Activated CD4-positive, alpha-beta T cell treated with anti-CD3 and anti-CD28 coated beads for 36 hours (primary cell): ENCODE data around the gene STAT6. TPM values are rescaled to one million over a fixed set of nuclear protein-coding genes. Genes with fewer than 3 reads are reported as not detected.

Source experiments
- ATAC-seq: fragments of 200-7000 bp; cut with Tn5 transposase; one replicate; pipeline ENCODE4 v1.10.0; 2021; ENCODE audit warnings: mild to moderate bottlenecking, moderate library complexity
- CTCF ChIA-PET: fragments of 350-600 bp; sonication (Branson Sonifier 250); formaldehyde crosslinking; loops from one replicate; lab custom pipeline; 2021; ENCODE audit warnings: antibody characterized with exemption; lab: Charles Lee
- POLR2A ChIA-PET: fragments of 350-600 bp; sonication (Branson Sonifier 250); formaldehyde crosslinking; loops from one replicate; lab custom pipeline; 2021; ENCODE audit warnings: antibody characterized with exemption, inconsistent platforms; lab: Charles Lee
- DNase-seq: peaks from one replicate; pipeline ENCODE4 v3.0.0-alpha.2; 2020
- H3K27ac Mint-ChIP-seq: one replicate; pipeline ENCODE4 v1.8.0; 2021; ENCODE audit warnings: mixed read lengths
- H3K27me3 Mint-ChIP-seq: one replicate; pipeline ENCODE4 v1.8.0; 2021; ENCODE audit warnings: mixed read lengths
- H3K36me3 Mint-ChIP-seq: one replicate; pipeline ENCODE4 v1.8.0; 2021; ENCODE audit warnings: low read depth, mixed read lengths
- H3K4me1 Mint-ChIP-seq: one replicate; pipeline ENCODE4 v1.8.0; 2021; ENCODE audit warnings: mixed read lengths
- H3K4me3 Mint-ChIP-seq: one replicate; pipeline ENCODE4 v1.8.0; 2021; ENCODE audit warnings: mild to moderate bottlenecking, moderate library complexity, mixed read lengths
- H3K9me3 Mint-ChIP-seq: one replicate; pipeline ENCODE4 v1.8.0; 2021; ENCODE audit warnings: low read depth, mixed read lengths
- intact Hi-C, 2 experiments: fragments of 100-400 bp; cut with DNase I in 1 of 2; cut with micrococcal nuclease in 1 of 2; formaldehyde crosslinking; loops; one replicate each; pipeline versions ENCODE4 v1.14.2 to v1.15.1; 2022 to 2024; cut with DNase I, micrococcal nuclease
- total RNA-seq, 2 experiments: library from RNA; stranded (reverse); gene quantifications; one replicate each; pipeline ENCODE4 v1.2.3, GENCODE V29; 2021

The STAT6 gene
- total RNA-seq, 2 experiments from 2014 or later, result 250 to 288 TPM

- no peak for ATAC-seq
- Mint-ChIP-seq H3K9me3 (no peaks in the 10 kb centered on the region), H3K27me3 (no peaks in the 10 kb centered on the region)
Measured at GRCh38 chr12:57153415-57153997, 42.3 kb upstream of the STAT6 start.

GRCh38 chr12:57152639-57153038 is 41.5 kb upstream of the STAT6 start:
- CTCF ChIA-PET, result no interaction called here

More at GRCh38 chr12:57153415-57153997, 42.3 kb upstream of the STAT6 start:
- no peaks in the 10 kb centered on the region for H3K4me1 Mint-ChIP-seq
- DNase-seq, result no peak
- CTCF ChIA-PET, result no interaction called here
- H3K27ac Mint-ChIP-seq, result no peak overlapping the region
- H3K36me3 Mint-ChIP-seq, result no peaks in the 10 kb centered on the region
- intact Hi-C loops, result no loop called here
- POLR2A ChIA-PET, result no interaction called here
- no peak overlapping the region for H3K4me3 Mint-ChIP-seq

GRCh38 chr12:57151741-57152630 is 40.8 kb upstream of the STAT6 start:
- H3K4me3 Mint-ChIP-seq, result no peak overlapping the region
- H3K4me1 Mint-ChIP-seq, result no peaks in the 10 kb centered on the region
- DNase-seq, result no peak
- H3K9me3 Mint-ChIP-seq, result no peaks in the 10 kb centered on the region
- no peaks in the 10 kb centered on the region for H3K27me3 Mint-ChIP-seq
- no peaks in the 10 kb centered on the region for H3K36me3 Mint-ChIP-seq
- ChIA-PET CTCF (interaction anchor here (0.7 kb wide), 1 partner anchor 34 kb away, joined by 3 read pairs; no protein-coding TSS in a partner anchor), POLR2A (no interaction called here)
- H3K27ac Mint-ChIP-seq, result no peak overlapping the region
- intact Hi-C loops, result no loop called here
- ATAC-seq, result no peak

More at GRCh38 chr12:57152639-57153038, 41.5 kb upstream of the STAT6 start:
- no peaks in the 10 kb centered on the region for H3K4me1 Mint-ChIP-seq
- intact Hi-C loops, result no loop called here
- H3K36me3 Mint-ChIP-seq, result no peaks in the 10 kb centered on the region
- ATAC-seq (no peak), DNase-seq (no peak)
- no peak overlapping the region for H3K4me3 Mint-ChIP-seq
- H3K27me3 Mint-ChIP-seq, result no peaks in the 10 kb centered on the region
- H3K27ac Mint-ChIP-seq, result no peak overlapping the region
- POLR2A ChIA-PET, result no interaction called here
- no peaks in the 10 kb centered on the region for H3K9me3 Mint-ChIP-seq

GRCh38 chr12:57150400-57151000 is 39.3 kb upstream of the STAT6 start:
- DNase-seq, result no peak
- Mint-ChIP-seq H3K4me3 (no peak overlapping the region), H3K27me3 (no peaks in the 10 kb centered on the region), H3K36me3 (no peaks in the 10 kb centered on the region), H3K27ac (no peak overlapping the region), H3K9me3 (no peaks in the 10 kb centered on the region), H3K4me1 (no peaks in the 10 kb centered on the region)
- ChIA-PET POLR2A (no interaction called here), CTCF (interaction anchor here (1.7 kb wide), 1 partner anchor 31 kb away, joined by 4 read pairs; no protein-coding TSS in a partner anchor)
- intact Hi-C loops, result no loop called here
- no peak for ATAC-seq

GRCh38 chr12:57149245-57149900 is 38.2 kb upstream of the STAT6 start:
- Mint-ChIP-seq H3K9me3 (no peaks in the 10 kb centered on the region), H3K36me3 (no peaks in the 10 kb centered on the region), H3K4me1 (no peaks in the 10 kb centered on the region), H3K27me3 (no peaks in the 10 kb centered on the region), H3K27ac (no peak overlapping the region), H3K4me3 (no peak overlapping the region)
- ChIA-PET CTCF (interaction anchor here (0.6 to 1.7 kb wide), 2 partner anchors 33 to 81 kb away, joined by 3 to 4 read pairs; no protein-coding TSS in a partner anchor), POLR2A (no interaction called here)
- ATAC-seq, result no peak
- intact Hi-C loops, result no loop called here
- no peak for DNase-seq

- DNase-seq, result no peak
- no peak overlapping the region for H3K27ac Mint-ChIP-seq
- intact Hi-C loops, result no loop called here
- H3K27me3 Mint-ChIP-seq, result no peaks in the 10 kb centered on the region
- no peak overlapping the region for H3K4me3 Mint-ChIP-seq
- no peak for ATAC-seq
- H3K4me1 Mint-ChIP-seq, result no peaks in the 10 kb centered on the region
- CTCF ChIA-PET, result interaction anchor here (0.6 to 1.3 kb wide), 4 partner anchors 9 to 306 kb away, joined by 3 to 5 read pairs (median 3); no protein-coding TSS in a partner anchor
- no peaks in the 10 kb centered on the region for H3K36me3 Mint-ChIP-seq
- POLR2A ChIA-PET, result no interaction called here
- no peaks in the 10 kb centered on the region for H3K9me3 Mint-ChIP-seq
Measured at GRCh38 chr12:57148469-57149244, 37.5 kb upstream of the STAT6 start.

- ATAC-seq (no peak), DNase-seq (no peak)
- H3K27ac Mint-ChIP-seq, result no peak within 1 kb of the TSS
- ChIA-PET POLR2A (no interaction called here), CTCF (interaction anchor here (1.2 to 1.3 kb wide), 2 partner anchors 10 to 36 kb away, joined by 3 to 6 read pairs; no protein-coding TSS in a partner anchor)
- intact Hi-C loops, result no loop called here
- H3K36me3 Mint-ChIP-seq, result no peaks in the 10 kb centered on the region
- H3K27me3 Mint-ChIP-seq, result no peaks in the 10 kb centered on the region
- no peaks in the 10 kb centered on the region for H3K9me3 Mint-ChIP-seq
- no peaks in the 10 kb centered on the region for H3K4me1 Mint-ChIP-seq
- no peak within 1 kb of the TSS for H3K4me3 Mint-ChIP-seq
Measured at GRCh38 chr12:57146961-57147944, 36.1 kb upstream of the STAT6 start, which contains the start of gene LRP1-AS. LRP1-AS (minus strand) TSS chr12:57147619.

GRCh38 chr12:57146092-57146491 is 34.9 kb upstream of the STAT6 start:
- H3K27ac Mint-ChIP-seq, result no peak overlapping the region
- CTCF ChIA-PET, result interaction anchor here (1.0 to 1.2 kb wide), 3 partner anchors 25 to 68 kb away, joined by 3 to 6 read pairs (median 5); no protein-coding TSS in a partner anchor
- H3K9me3 Mint-ChIP-seq, result no peaks in the 10 kb centered on the region
- no peaks in the 10 kb centered on the region for H3K4me1 Mint-ChIP-seq
- DNase-seq (no peak), ATAC-seq (no peak)
- intact Hi-C loops, result no loop called here
- H3K27me3 Mint-ChIP-seq, result no peaks in the 10 kb centered on the region
- H3K4me3 Mint-ChIP-seq, result no peak overlapping the region
- H3K36me3 Mint-ChIP-seq, result no peaks in the 10 kb centered on the region
- POLR2A ChIA-PET, result no interaction called here

- H3K4me3 Mint-ChIP-seq, result no peak overlapping the region
- intact Hi-C loops, result no loop called here
- no peak overlapping the region for H3K27ac Mint-ChIP-seq
- H3K4me1 Mint-ChIP-seq, result no peaks in the 10 kb centered on the region
- CTCF ChIA-PET, result interaction anchor here (1.0 kb wide), 3 partner anchors 24 to 68 kb away, joined by 3 to 5 read pairs (median 3); no protein-coding TSS in a partner anchor
- no peaks in the 10 kb centered on the region for H3K27me3 Mint-ChIP-seq
- no peaks in the 10 kb centered on the region for H3K36me3 Mint-ChIP-seq
- H3K9me3 Mint-ChIP-seq, result no peaks in the 10 kb centered on the region
- ATAC-seq, result no peak
- no peak for DNase-seq
- POLR2A ChIA-PET, result no interaction called here
Measured at GRCh38 chr12:57145460-57146059, 34.4 kb upstream of the STAT6 start.
